Measurements from ENCODE around the gene LACTBL1. TPM values are rescaled to one million over a fixed set of nuclear protein-coding genes. Genes with fewer than 3 reads are reported as not detected.

LACTBL1 gene, protein sequence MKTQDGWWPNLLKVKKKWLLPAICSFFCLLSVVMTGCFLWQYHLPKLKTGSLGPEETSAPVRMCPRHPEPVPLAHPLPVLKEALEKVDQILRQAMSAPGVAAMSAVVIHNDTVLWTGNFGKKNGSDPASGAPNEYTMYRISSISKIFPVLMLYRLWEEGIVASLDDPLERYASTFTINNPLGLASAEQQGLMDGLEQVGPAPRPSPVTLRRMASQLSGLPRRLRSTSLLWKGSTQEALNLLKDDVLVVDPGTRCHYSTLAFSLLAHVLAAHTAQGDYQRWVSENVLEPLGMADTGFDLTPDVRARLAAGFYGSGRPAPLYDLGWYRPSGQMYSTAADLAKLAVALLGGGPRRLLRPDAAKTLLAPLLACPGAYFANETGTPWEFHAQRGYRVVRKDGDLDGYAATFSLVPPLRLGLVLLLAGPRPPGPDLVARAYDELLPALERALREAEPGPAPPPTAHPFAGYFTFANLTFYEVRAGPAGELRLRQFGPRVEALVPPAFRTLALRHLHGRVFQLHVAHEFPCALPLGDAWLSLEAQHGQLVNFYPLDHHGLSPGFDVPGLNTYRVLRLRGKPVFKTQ
- total RNA-seq, result not detected

GRCh38 chr1:22972760-22973159 lies at the start of gene LACTBL1:
LACTBL1 (minus strand) TSS chr1:22972866; CDS start chr1:22972316, 550 bp downstream.

GRCh38 chr1:23019094-23019862 lies 46.6 kb upstream of the LACTBL1 start, which contains the start of gene KDM1A:
KDM1A (plus strand) TSS chr1:23019468; CDS start chr1:23019597, 129 bp downstream.

Other genes with a start within 250 kb of the LACTBL1 start
- not detected for gene TEX46, start 43.0 kb upstream of the LACTBL1 start, total RNA-seq
- gene KDM1A, start 46.6 kb upstream of the LACTBL1 start, total RNA-seq, result 225 TPM
- 10.3 TPM for gene LUZP1, start 196.0 kb upstream of the LACTBL1 start, total RNA-seq
- gene HTR1D, start 244.6 kb upstream of the LACTBL1 start, total RNA-seq, result 0.31 TPM